Duodenal mucosa (tissue), 2 donors: ENCODE results near the gene FUS.

Experiments
- H3K27ac ChIP-seq: one replicate; pipeline ENCODE4 v1.7.0; 2013; ENCODE audit warnings: low read depth, low read length
- H3K27me3 ChIP-seq, 2 donors: one replicate each; pipeline ENCODE4 v1.7.0; 2013; ENCODE audit warnings: low read length in 2 of 2, control low read depth in 1 of 2; ENCODE audit not compliant: insufficient read depth in 2 of 2, control insufficient read depth in 1 of 2
- H3K36me3 ChIP-seq, 2 donors: one replicate each; pipeline ENCODE4 v1.7.0; 2013; ENCODE audit warnings: low read length in 2 of 2, control low read depth in 1 of 2; ENCODE audit not compliant: insufficient read depth in 2 of 2, control insufficient read depth in 1 of 2
- H3K4me1 ChIP-seq, 2 donors: one replicate each; pipeline ENCODE4 v1.7.0; 2013; ENCODE audit warnings: low read length in 2 of 2, control low read depth in 1 of 2; ENCODE audit not compliant: insufficient read depth in 2 of 2, control insufficient read depth in 1 of 2
- H3K4me3 ChIP-seq, 2 donors: one replicate each; pipeline ENCODE4 v1.7.0; 2013; ENCODE audit warnings: low read length in 2 of 2, low read depth in 1 of 2
- H3K9ac ChIP-seq, 2 donors: one replicate each; pipeline ENCODE4 v1.7.0; 2013; ENCODE audit warnings: low read length in 2 of 2, low read depth in 1 of 2
- H3K9me3 ChIP-seq, 2 donors: one replicate each; pipeline ENCODE4 v1.7.0; 2013; ENCODE audit warnings: low read length in 2 of 2, control low read depth in 1 of 2; ENCODE audit not compliant: control insufficient read depth in 1 of 2

The FUS gene

DNA sequence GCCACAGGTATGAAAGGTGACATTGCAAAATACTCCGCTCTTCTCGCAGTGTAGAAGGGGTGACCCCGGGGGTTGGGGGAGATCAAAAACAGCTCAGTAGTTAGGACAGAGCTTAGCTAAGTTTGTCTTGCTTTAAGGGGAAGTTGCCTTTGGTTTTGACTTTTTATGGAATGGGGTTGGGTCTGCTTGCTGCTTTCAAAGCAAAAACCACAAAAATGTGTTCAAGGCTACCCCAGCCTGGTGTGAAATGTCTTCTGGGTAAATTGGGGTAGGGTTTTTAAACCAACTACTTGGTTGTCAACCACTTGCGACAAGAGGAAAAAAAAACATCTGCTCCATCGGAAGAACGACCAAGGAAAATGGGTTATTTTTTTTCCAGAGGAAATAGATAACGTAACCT lies 6.2 kb downstream of the FUS start:
- Histone ChIP-seq H3K4me3 (no peak overlapping the region), H3K36me3 (peaks cover 73 to 86% of the 10 kb centered on the region in 2 donors), H3K27ac (no peak overlapping the region), H3K4me1 (peaks cover 9 to 21% of the 10 kb centered on the region in 2 donors), H3K27me3 (no peaks in the 10 kb centered on the region), H3K9me3 (no peaks in the 10 kb centered on the region), H3K9ac (no peak overlapping the region)

DNA sequence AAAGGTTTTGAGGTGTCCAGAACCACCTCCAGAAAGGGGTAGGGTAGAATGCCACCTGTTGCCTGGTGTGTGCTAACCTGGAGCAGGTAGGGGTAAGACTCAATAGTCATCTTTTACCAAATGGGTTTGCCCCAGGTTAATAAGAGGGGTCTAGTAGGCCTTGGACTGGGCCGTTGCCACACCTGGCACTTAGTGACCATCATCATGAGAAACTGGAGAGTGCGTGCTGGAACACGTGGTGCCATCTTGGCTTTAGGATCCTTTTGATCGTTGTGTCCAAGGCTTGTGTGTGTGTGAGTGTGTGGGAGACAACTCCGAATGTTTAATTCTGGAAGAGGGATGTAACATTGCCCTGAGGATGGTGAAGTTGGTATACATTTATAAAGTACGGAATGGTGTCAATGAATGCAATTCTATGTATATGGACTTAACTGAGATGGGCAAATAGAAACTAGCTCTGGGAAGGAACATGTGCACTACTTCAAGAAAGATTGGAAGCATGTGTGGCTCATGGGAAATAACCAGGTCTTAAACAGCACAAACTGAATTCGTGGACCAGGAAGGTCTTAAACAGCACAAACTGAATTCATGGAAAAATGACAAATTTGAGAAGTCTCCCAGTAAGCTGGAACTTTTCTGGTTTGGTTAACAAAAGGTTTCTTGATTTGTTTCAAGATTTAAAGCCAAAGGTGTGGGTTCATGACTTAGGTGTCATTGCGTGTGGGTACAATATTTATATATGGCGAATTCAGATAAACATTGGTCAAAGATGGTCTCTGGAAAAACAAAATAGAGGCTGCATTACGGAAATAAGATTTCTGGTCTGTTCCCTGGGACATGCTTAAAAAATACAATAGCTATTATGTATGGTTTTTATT lies 7.2 kb downstream of the FUS start:
- peaks cover 83 to 96% of the 10 kb centered on the region in 2 donors for H3K36me3 ChIP-seq

DNA sequence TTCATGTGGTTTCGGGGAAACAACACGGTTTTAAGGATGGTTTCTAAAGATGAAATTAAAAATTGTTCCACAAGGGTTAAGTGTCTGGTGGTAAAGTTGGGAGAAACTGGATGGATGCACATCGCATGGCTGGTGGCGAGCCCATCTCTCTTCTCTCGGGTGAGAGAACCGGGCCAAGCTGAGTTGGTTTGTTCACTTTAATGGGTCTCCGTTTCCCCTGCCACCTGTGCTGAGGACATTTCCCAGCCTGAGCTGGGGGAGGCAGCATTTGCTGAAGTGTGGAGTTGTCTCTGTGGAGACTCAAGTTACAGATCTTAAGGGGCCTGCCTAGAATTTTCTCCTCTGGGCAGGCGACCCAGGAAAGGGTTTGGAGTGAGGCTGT lies 7.9 kb downstream of the FUS start:
- Histone ChIP-seq H3K27me3 (no peaks in the 10 kb centered on the region), H3K36me3 (peaks cover 85 to 99% of the 10 kb centered on the region in 2 donors), H3K9ac (no peak overlapping the region), H3K9me3 (no peaks in the 10 kb centered on the region), H3K4me1 (peaks cover 0 to 5% of the 10 kb centered on the region in 2 donors), H3K27ac (no peak overlapping the region), H3K4me3 (no peak overlapping the region)

More for the DNA sequence above, 7.2 kb downstream of the FUS start:
- no peak overlapping the region for H3K9ac ChIP-seq
- H3K4me1 ChIP-seq: peaks cover 2 to 12% of the 10 kb centered on the region in 2 donors
- no peak overlapping the region for H3K27ac ChIP-seq
- H3K4me3 ChIP-seq: no peak overlapping the region
- H3K27me3 ChIP-seq: no peaks in the 10 kb centered on the region
- H3K9me3 ChIP-seq: no peaks in the 10 kb centered on the region

DNA sequence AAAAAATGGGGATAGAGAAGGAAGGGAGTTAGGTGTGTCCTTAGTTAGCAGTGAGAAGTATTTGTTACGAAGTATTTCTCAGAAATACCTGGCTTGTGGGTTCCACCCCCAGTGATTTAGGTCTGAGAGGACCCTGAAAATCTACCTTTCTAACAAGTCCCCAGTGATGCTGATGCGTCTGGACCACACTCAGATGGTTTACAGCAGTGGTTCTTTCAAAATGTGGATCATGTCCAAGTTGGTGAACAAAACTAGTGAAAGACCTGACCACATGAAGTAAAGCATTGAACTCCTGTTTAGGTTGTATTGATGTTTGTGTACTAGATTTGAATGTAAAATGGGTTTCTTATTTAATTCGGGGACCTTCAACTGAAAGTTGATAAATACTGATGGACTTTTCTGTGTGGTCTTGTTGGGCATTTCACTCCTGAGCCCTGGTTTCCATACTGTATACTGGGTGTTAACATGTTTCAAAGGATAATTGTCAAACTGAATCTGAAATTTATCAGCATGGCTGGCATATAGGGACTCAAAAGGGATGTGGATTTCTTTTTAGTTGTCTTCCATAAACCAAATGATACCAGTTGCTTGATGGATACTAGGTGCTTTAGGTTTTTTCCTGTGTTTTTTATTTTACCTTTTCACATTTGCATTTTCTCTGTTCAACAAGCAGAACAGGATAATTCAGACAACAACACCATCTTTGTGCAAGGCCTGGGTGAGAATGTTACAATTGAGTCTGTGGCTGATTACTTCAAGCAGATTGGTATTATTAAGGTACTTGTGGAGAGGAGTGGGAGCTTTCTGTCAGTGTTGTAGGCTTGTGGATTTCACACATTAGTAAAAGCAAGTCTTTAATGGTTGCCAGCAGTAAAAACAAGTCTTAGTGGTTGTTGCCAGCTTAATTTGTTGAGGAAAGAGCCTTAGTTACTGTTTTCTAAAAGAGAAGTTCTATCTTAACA lies 8.8 kb downstream of the FUS start:
- H3K9me3 ChIP-seq: no peaks in the 10 kb centered on the region
- no peak overlapping the region for H3K27ac ChIP-seq
- H3K4me3 ChIP-seq: no peak overlapping the region
- H3K9ac ChIP-seq: no peak overlapping the region
- H3K27me3 ChIP-seq: no peaks in the 10 kb centered on the region
- H3K4me1 ChIP-seq: peaks cover 0 to 1% of the 10 kb centered on the region in 2 donors
- peaks cover 77 to 98% of the 10 kb centered on the region in 2 donors for H3K36me3 ChIP-seq

DNA sequence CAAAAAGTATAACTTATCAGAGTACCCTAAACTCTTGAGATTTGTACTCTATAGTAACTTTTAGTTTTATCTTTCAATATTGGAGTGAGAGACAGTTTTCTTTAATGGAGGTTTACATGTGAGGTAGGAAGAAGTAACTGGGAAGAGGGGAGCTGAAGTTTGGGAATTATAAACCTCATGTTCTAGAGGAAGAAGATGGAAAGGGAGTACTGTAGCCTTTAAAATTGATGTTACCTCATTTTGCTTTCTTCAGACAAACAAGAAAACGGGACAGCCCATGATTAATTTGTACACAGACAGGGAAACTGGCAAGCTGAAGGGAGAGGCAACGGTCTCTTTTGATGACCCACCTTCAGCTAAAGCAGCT lies 9.5 kb downstream of the FUS start:
- H3K36me3 ChIP-seq: peaks cover 78 to 99% of the 10 kb centered on the region in 2 donors

DNA sequence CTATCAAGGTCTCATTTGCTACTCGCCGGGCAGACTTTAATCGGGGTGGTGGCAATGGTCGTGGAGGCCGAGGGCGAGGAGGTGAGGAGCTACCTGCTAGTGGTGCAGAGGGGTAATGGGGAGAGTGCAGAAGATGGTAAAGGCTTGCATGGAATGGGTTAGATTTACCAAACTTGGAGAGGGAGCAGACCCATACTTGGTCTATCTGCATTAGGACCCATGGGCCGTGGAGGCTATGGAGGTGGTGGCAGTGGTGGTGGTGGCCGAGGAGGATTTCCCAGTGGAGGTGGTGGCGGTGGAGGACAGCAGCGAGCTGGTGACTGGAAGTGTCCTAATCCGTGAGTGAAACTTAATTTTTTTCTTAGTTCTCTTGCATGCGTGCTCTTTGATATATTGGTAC lies 10.1 kb downstream of the FUS start:
- H3K27ac ChIP-seq: no peak overlapping the region
- no peaks in the 10 kb centered on the region for H3K27me3 ChIP-seq
- no peak overlapping the region for H3K9ac ChIP-seq
- no peaks in the 10 kb centered on the region for H3K9me3 ChIP-seq
- H3K4me1 ChIP-seq: no peaks in the 10 kb centered on the region
- no peak overlapping the region for H3K4me3 ChIP-seq
- peaks cover 76 to 100% of the 10 kb centered on the region in 2 donors for H3K36me3 ChIP-seq

More for the DNA sequence above, 9.5 kb downstream of the FUS start:
- Histone ChIP-seq H3K4me1 (no peaks in the 10 kb centered on the region), H3K27ac (no peak overlapping the region), H3K9me3 (no peaks in the 10 kb centered on the region), H3K4me3 (no peak overlapping the region), H3K9ac (no peak overlapping the region), H3K27me3 (no peaks in the 10 kb centered on the region)

DNA sequence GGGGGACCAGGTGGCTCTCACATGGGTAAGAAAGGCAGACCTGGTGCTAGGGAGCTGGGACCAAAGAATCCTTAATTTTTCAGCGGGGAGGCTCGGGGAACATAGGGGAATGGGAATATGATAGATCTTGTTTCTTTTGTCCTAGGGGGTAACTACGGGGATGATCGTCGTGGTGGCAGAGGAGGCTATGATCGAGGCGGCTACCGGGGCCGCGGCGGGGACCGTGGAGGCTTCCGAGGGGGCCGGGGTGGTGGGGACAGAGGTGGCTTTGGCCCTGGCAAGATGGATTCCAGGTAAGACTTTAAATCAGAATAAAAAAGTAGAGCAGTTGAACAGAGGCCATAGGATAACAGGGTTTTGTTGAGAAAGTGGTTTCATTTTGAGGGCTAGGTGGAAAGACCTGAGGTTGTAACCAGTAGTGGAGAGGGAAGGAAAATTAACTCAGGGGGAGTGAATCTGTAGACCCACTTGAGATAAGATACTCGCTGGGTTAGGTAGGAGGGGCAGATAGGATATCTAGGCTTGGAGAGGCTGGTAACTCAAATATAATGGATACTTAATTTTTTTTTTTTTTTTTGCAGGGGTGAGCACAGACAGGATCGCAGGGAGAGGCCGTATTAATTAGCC lies 11.0 kb downstream of the FUS start:
- no peak overlapping the region for H3K9ac ChIP-seq
- H3K9me3 ChIP-seq: no peaks in the 10 kb centered on the region
- no peaks in the 10 kb centered on the region for H3K4me1 ChIP-seq
- no peaks in the 10 kb centered on the region for H3K27me3 ChIP-seq
- peaks cover 68 to 100% of the 10 kb centered on the region in 2 donors for H3K36me3 ChIP-seq
- no peak overlapping the region for H3K27ac ChIP-seq
- no peak overlapping the region for H3K4me3 ChIP-seq

DNA sequence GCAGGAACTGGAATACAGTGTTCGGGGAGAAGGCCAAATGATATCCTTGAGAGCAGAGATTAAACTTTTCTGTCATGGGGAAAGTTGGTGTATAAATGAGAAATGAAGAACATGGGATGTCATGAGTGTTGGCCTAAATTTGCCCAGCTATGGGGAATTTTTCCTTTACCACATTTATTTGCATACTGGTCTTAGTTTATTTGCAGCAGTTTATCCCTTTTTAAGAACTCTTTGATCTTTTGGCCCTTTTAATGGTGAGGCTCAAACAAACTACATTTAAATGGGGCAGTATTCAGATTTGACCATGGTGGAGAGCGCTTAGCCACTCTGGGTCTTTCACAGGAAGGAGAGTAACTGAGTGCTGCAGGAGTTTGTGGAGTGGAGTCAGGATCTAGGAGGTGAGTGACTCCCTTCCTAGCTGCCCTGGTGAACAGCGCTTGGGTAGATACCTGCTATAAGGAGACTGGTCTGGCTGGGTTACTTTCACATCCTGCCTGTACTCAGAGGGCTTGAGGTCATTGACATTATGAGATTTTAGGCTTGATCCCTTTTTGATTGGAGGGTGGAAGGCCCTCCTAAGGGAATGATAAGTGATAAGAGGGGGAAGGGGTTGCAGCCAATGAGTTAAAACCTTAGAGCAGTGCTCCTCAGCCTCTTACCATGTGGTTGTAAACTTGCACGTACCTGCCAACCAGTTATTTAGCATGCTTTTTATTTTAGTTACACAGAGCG lies 11.9 kb downstream of the FUS start:
- Histone ChIP-seq H3K9ac (no peak overlapping the region), H3K36me3 (peaks cover 62 to 96% of the 10 kb centered on the region in 2 donors), H3K27ac (no peak overlapping the region), H3K27me3 (no peaks in the 10 kb centered on the region), H3K4me3 (no peak overlapping the region), H3K4me1 (no peaks in the 10 kb centered on the region), H3K9me3 (no peaks in the 10 kb centered on the region)

DNA sequence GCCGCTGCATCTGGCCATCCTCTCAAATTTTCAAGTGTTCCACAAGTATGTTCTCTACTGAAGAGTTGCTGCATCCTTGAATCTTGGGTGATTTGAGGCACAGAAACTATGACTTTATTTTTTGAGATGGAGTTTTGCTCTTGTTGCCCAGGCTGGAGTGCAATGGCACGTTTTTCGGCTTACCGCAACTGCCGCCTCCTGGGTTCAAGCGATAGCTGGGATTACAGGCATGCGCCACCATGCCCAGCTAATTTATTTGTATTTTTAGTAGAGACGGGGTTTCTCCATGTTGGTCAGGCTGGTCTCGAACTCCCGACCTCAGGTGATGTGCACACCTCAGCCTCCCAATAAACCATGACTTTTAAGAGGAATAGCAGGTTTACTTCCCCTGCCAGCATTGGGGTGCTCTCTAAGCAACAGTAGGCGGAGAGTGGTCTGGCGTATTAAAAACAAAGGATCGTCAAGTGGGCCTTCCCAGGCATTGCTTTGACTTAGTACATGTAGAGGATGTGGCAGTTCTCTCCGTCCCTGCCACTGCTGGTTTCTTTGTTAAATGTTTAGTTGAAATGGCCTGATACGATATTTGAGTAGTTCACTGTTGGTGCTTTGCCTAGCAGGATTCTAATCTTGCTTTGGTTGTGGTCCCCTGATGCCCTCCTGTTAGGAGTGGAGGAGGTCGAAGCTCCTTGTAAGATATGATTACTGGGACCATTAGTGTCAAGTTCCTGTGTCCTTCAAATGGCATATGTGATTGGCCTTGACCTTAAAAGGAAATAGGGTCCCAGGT lies 13.1 kb downstream of the FUS start:
- Histone ChIP-seq H3K9me3 (no peaks in the 10 kb centered on the region), H3K36me3 (peaks cover 50 to 88% of the 10 kb centered on the region in 2 donors), H3K9ac (no peak overlapping the region), H3K4me1 (no peaks in the 10 kb centered on the region), H3K27ac (no peak overlapping the region), H3K4me3 (no peak overlapping the region), H3K27me3 (no peaks in the 10 kb centered on the region)
